Peyer's patch (tissue), 4 donors: Measurements from ENCODE around the gene NPAT.

Experiments used
- POLR2A ChIP-seq, 2 donors: fragments of 450-650 bp; IDR thresholded peaks; one replicate each; pipeline ENCODE4 v1.5.1; 2017; ENCODE audit warnings: antibody characterized with exemption in 2 of 2, mild to moderate bottlenecking in 2 of 2, moderate library complexity in 2 of 2
- TF ChIP-seq, protein P1 (sequence below), 6 experiments: fragments of 450-650 bp in 4 of 6; fragments of 200-600 bp in 2 of 6; sonication (generic) in 1 of 6; IDR thresholded peaks; one replicate each; pipeline ENCODE4 v1.5.1; 2017 to 2019; ENCODE audit warnings: antibody characterized with exemption in 6 of 6, mild to moderate bottlenecking in 3 of 6, moderate library complexity in 1 of 6

DNA sequence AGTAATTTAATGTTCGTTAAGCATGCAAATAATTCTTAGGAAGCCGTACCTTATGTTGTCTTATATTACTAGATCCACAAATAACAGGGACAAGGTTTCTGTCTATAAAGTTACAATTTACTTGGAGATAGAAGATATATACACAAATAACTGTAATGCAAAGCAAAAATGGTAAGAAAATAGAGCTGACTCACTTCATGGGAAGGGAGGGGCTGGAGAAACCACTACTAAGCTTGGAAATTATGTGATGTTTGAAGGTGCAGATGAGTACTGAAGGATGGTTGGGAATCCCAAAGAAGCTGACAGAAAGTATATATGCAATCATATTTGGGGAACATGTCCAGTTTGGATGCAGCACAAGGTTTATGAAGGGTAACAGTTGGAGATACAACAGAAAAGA is 4.0 kb downstream of the NPAT start:
- no peak for TF ChIP-seq POLR2A (IDR thresholded peaks at IDR 0.05)
- TF ChIP-seq, protein P1, sequence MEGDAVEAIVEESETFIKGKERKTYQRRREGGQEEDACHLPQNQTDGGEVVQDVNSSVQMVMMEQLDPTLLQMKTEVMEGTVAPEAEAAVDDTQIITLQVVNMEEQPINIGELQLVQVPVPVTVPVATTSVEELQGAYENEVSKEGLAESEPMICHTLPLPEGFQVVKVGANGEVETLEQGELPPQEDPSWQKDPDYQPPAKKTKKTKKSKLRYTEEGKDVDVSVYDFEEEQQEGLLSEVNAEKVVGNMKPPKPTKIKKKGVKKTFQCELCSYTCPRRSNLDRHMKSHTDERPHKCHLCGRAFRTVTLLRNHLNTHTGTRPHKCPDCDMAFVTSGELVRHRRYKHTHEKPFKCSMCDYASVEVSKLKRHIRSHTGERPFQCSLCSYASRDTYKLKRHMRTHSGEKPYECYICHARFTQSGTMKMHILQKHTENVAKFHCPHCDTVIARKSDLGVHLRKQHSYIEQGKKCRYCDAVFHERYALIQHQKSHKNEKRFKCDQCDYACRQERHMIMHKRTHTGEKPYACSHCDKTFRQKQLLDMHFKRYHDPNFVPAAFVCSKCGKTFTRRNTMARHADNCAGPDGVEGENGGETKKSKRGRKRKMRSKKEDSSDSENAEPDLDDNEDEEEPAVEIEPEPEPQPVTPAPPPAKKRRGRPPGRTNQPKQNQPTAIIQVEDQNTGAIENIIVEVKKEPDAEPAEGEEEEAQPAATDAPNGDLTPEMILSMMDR (IDR thresholded peaks at IDR 0.05) = no peak
